22Rv1 (cell line): ENCODE results near the gene STARD3.

Experiments used
- H3K27ac ChIP-seq: fragments of 450-650 bp; 2 replicates; pipeline ENCODE4 v1.5.1; 2017
- ZFX ChIP-seq: fragments of 450-650 bp; IDR thresholded peaks from 2 replicates; pipeline ENCODE4 v1.6.1; 2017; ENCODE audit warnings: antibody characterized with exemption, borderline replicate concordance
- TF ChIP-seq, protein P1 (sequence below): fragments of 450-650 bp; IDR thresholded peaks from 2 replicates; pipeline ENCODE4 v1.5.1; 2017; ENCODE audit warnings: mild to moderate bottlenecking

STARD3 gene

DNA sequence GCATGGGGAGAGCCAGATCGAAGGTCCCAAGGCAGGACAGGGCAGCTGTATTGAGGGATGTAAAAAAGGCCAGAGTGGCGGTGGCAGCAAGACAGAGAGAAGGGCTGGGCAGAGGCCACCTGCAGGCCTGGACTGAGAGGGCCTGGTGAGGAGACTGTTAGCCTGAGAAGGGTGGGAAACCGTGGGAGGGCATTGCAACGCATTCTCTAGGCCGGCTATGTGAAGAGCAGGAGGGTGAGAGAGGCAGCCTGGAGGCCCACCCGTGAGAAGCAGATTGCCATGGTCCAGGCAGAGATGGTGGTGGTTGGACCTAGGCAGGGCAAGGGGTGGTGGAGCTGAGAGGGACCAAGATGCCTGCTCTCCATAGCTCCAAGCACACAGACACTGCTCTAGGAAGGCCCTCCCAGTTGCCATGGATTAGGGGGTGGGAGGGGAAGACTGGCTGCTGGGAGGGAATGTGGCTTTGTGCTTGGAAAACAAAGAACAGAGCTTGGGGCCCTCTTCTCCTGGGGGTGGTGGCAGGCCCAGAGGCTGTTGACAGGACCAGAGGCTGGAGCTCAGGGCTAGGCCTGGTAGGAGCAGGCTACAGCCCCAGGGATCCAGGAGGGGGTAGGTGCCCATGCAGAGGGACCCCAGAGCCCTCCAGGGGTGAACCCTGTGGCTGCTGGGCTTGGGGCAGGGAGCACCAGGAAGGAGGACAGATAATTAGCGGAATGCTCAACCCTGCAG, 15.8 kb downstream of the STARD3 start:
- TF ChIP-seq ZFX: no peak
- TF ChIP-seq, protein P1, sequence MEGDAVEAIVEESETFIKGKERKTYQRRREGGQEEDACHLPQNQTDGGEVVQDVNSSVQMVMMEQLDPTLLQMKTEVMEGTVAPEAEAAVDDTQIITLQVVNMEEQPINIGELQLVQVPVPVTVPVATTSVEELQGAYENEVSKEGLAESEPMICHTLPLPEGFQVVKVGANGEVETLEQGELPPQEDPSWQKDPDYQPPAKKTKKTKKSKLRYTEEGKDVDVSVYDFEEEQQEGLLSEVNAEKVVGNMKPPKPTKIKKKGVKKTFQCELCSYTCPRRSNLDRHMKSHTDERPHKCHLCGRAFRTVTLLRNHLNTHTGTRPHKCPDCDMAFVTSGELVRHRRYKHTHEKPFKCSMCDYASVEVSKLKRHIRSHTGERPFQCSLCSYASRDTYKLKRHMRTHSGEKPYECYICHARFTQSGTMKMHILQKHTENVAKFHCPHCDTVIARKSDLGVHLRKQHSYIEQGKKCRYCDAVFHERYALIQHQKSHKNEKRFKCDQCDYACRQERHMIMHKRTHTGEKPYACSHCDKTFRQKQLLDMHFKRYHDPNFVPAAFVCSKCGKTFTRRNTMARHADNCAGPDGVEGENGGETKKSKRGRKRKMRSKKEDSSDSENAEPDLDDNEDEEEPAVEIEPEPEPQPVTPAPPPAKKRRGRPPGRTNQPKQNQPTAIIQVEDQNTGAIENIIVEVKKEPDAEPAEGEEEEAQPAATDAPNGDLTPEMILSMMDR: no peak
- H3K27ac ChIP-seq: peak overlapping the region; percentile 61

DNA sequence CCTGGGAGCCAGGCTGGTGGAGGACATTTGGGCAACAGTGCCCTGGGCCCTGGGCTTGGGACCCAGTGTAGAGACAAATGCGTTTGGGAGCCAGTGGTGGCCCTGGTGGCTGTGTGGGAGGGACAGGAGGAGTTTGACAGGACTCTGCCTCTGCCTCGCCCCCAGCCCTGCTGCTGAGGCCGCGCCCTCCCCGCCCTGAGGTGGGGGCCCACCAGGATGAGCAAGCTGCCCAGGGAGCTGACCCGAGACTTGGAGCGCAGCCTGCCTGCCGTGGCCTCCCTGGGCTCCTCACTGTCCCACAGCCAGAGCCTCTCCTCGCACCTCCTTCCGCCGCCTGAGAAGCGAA, 16.3 kb downstream of the STARD3 start:
- TF ChIP-seq ZFX: no peak
- TF ChIP-seq, protein P1: no peak
- H3K27ac ChIP-seq: peak overlapping the region; percentile 61; the same call in 1 of the 2 replicates

DNA sequence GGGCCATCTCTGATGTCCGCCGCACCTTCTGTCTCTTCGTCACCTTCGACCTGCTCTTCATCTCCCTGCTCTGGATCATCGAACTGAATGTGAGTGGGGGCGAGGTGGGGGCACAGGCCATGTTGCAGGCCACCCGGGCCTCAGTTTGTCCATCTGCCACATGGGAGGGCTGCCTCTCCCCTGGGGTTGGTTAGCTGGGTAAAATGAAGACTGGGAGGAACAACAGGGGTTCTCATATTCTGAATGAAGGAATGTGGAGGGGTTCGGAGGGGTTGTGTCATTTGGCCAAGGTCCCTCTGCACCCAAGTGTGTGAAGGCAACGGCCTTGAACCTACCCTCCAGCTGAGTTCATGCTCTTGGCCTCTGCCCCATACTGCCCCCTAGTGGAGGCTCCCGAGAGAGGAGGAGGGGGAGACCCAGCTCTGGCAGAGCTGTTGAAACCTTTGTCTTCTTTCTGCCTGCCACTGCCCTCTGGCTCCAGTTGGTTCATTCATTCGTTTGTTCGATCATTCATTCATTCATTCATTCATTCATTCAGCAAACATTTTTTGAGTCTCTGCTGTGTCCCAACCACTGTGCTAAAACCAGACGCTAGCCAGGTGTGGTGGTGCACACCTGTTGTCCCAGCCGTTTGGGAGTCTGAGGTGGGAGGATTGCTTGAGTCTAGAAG, 16.9 kb downstream of the STARD3 start:
- TF ChIP-seq, protein P1: peak; percentile 97
- no peak for TF ChIP-seq ZFX
- no peak overlapping the region for H3K27ac ChIP-seq

DNA sequence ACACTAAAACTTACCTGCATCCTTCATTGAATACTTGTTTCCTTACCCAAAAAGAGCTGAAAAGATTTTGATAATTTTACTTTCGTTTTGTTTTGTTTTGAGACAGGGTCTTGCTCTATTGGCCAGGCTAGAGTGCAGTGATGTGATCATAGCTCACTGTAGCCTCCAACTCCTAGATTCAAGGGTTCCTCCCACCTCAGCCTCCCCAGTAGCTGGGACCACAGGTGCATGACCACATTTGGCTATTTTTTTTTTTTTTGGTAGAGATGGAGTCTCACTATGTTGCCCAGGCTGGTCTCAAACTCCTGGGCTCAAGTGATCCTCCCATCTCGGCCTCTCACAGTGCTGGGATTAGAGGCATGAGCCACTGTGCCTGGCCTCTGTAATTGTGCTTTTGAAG, 18.2 kb downstream of the STARD3 start:
- TF ChIP-seq, protein P1: no peak
- no peak for TF ChIP-seq ZFX
- no peak overlapping the region for H3K27ac ChIP-seq

DNA sequence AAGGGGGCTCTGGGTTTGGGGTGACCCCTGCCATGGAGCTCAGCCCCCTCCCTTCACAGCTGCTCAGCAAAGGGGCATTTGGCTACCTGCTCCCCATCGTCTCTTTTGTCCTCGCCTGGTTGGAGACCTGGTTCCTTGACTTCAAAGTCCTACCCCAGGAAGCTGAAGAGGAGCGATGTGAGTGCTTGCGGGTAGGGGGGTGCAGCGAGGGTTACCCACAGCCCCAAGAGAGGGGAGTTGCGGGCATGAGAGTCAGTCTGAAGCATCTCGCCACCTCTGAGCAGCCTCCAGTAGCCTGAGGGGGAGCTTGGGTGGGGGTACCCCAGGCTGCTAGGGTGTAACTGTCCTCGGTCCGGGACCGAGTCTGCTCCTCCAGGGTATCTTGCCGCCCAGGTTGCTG, 21.4 kb downstream of the STARD3 start:
- no peak for TF ChIP-seq ZFX
- TF ChIP-seq, protein P1: no peak
- H3K27ac ChIP-seq: no peak overlapping the region

DNA sequence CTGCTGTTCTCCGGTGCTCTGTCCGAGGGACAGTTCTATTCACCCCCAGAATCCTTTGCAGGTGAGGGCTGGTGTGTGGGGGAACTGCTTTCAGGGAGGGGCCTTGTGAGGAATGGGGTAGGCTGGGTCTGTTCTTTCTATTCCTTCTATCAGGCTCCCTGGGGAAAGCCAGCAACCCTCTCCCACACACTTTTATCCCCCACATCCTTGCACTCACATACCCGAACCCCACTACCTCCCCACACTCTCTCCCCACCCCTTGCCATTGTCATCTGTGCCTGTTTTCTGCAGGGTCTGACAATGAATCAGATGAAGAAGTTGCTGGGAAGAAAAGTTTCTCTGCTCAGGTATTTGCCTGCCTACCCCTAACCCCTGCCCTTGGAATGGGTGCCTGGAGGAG, 21.8 kb downstream of the STARD3 start:
- no peak overlapping the region for H3K27ac ChIP-seq

More for the DNA sequence above, 21.8 kb downstream of the STARD3 start:
- TF ChIP-seq, protein P1: no peak
- no peak for TF ChIP-seq ZFX
